Hepatocyte (in vitro differentiated cells): ENCODE measurements around the gene APOO. TPM values are rescaled to one million over a fixed set of nuclear protein-coding genes. Genes with fewer than 3 reads are reported as not detected.

Experiments
- DNase-seq: peaks from one replicate; pipeline ENCODE4 v3.0.0-alpha.2; 2016; ENCODE audit warnings: low spot score
- H2AFZ ChIP-seq: fragments of 200-600 bp; sonication (generic); 2 replicates; pipeline ENCODE4 v1.6.0; 2016; ENCODE audit warnings: antibody characterized with exemption, mild to moderate bottlenecking
- H3K27ac ChIP-seq: fragments of 200-600 bp; sonication (generic); 2 replicates; pipeline ENCODE4 v1.5.1; 2016; ENCODE audit warnings: mild to moderate bottlenecking
- H3K27me3 ChIP-seq: fragments of 200-600 bp; sonication (generic); 2 replicates; pipeline ENCODE4 v1.6.1; 2016
- H3K36me3 ChIP-seq: fragments of 200-600 bp; sonication (generic); replicated peaks from 2 replicates; pipeline ENCODE4 v1.5.1; 2016; ENCODE audit warnings: low read depth; ENCODE audit not compliant: insufficient read depth
- H3K4me1 ChIP-seq: fragments of 200-600 bp; sonication (generic); 2 replicates; pipeline ENCODE4 v1.5.1; 2016; ENCODE audit warnings: mild to moderate bottlenecking, moderate library complexity; ENCODE audit not compliant: insufficient read depth
- H3K4me2 ChIP-seq: fragments of 200-600 bp; sonication (generic); 2 replicates; pipeline ENCODE4 v1.6.0; 2016
- H3K4me3 ChIP-seq: fragments of 200-600 bp; sonication (generic); 2 replicates; pipeline ENCODE4 v1.5.1; 2016; ENCODE audit warnings: mild to moderate bottlenecking
- H3K79me2 ChIP-seq: fragments of 200-600 bp; sonication (generic); 2 replicates; pipeline ENCODE4 v1.6.0; 2017; ENCODE audit warnings: mild to moderate bottlenecking
- H3K9me2 ChIP-seq: fragments of 200-600 bp; sonication (generic); replicated peaks from 2 replicates; pipeline ENCODE4 v1.6.0; 2017; ENCODE audit warnings: mild to moderate bottlenecking; ENCODE audit not compliant: insufficient read depth
- H3K9me3 ChIP-seq: fragments of 200-600 bp; sonication (generic); 2 replicates; pipeline ENCODE4 v1.5.1; 2016; ENCODE audit warnings: low read depth, mild to moderate bottlenecking
- H4K20me1 ChIP-seq: fragments of 200-600 bp; sonication (generic); 2 replicates; pipeline ENCODE4 v1.6.0; 2016; ENCODE audit warnings: mild to moderate bottlenecking; ENCODE audit not compliant: insufficient read depth, poor library complexity, severe bottlenecking
- EZH2 ChIP-seq: fragments of 200-600 bp; sonication (generic); IDR thresholded peaks from 2 replicates; pipeline ENCODE4 v1.6.1; 2016; ENCODE audit warnings: antibody characterized with exemption, mild to moderate bottlenecking, borderline replicate concordance
- EZH2phosphoT487 ChIP-seq: fragments of 200-600 bp; sonication (generic); IDR thresholded peaks from one replicate; pipeline ENCODE4 v1.6.1; 2018; ENCODE audit warnings: antibody characterized with exemption, mild to moderate bottlenecking, low read depth, moderate library complexity; ENCODE audit not compliant: unreplicated experiment, severe bottlenecking
- WGBS: methylation state at CpG from one replicate; pipeline ENCODE4 v1.1.6; 2016; ENCODE audit warnings: low lambda C conversion rate; ENCODE audit errors: missing lambda C conversion rate; 5-methylcytosine and 5-hydroxymethylcytosine counted together
- polyA plus RNA-seq: library from polyadenylated mRNA; unstranded; fragments of >200 nt; fragmentation: Nextera tagmentation; extraction: Ambion mirVana; gene quantifications from 2 replicates; pipeline ENCODE4 v1.2.1, GENCODE V29; 2016
- total RNA-seq: library from RNA; depleted of rRNA; stranded (reverse); fragments of >200 nt; gene quantifications from 2 replicates; pipeline ENCODE4 v1.2.3, GENCODE V29; 2014
- TF ChIP-seq, protein P1 (sequence below): fragments of 200-600 bp; sonication (generic); IDR thresholded peaks from 2 replicates; pipeline ENCODE4 v1.5.1; 2016; ENCODE audit warnings: antibody characterized with exemption, mild to moderate bottlenecking; ENCODE audit not compliant: poor library complexity

APOO gene
- total and polyA plus RNA-seq, 2 experiments from 2014 or later = 27.0 to 45.1 TPM

- TF ChIP-seq EZH2 (no peak), EZH2phosphoT487 (no peak)
- TF ChIP-seq, protein P1, sequence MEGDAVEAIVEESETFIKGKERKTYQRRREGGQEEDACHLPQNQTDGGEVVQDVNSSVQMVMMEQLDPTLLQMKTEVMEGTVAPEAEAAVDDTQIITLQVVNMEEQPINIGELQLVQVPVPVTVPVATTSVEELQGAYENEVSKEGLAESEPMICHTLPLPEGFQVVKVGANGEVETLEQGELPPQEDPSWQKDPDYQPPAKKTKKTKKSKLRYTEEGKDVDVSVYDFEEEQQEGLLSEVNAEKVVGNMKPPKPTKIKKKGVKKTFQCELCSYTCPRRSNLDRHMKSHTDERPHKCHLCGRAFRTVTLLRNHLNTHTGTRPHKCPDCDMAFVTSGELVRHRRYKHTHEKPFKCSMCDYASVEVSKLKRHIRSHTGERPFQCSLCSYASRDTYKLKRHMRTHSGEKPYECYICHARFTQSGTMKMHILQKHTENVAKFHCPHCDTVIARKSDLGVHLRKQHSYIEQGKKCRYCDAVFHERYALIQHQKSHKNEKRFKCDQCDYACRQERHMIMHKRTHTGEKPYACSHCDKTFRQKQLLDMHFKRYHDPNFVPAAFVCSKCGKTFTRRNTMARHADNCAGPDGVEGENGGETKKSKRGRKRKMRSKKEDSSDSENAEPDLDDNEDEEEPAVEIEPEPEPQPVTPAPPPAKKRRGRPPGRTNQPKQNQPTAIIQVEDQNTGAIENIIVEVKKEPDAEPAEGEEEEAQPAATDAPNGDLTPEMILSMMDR = no peak
- H3K79me2 ChIP-seq = no peaks in the 10 kb centered on the region
- no peaks in the 10 kb centered on the region for H3K36me3 ChIP-seq
- H3K27ac ChIP-seq = no peak overlapping the region
- H3K4me3 ChIP-seq = no peak overlapping the region
- no peaks in the 10 kb centered on the region for H3K4me1 ChIP-seq
- peak overlapping the region; percentile 34 for H2AFZ ChIP-seq
- H3K27me3 ChIP-seq = no peaks in the 10 kb centered on the region
- peak overlapping the region; percentile 57 for H3K4me2 ChIP-seq
- no peaks in the 10 kb centered on the region for H3K9me2 ChIP-seq
- no peaks in the 10 kb centered on the region for H4K20me1 ChIP-seq
- no peaks in the 10 kb centered on the region for H3K9me3 ChIP-seq
- no peak for DNase-seq
- 47% methylated on average over 9 of the region's 9 CpGs for WGBS
Observed at GRCh38 chrX:23952984-23953907, 45.5 kb upstream of the APOO start.

- no peak for DNase-seq
- H3K79me2 ChIP-seq = no peaks in the 10 kb centered on the region
- no peaks in the 10 kb centered on the region for H4K20me1 ChIP-seq
- H2AFZ ChIP-seq = no peak overlapping the region
- H3K4me2 ChIP-seq = no peak overlapping the region
- no peaks in the 10 kb centered on the region for H3K9me3 ChIP-seq
- no peak for TF ChIP-seq EZH2phosphoT487
- TF ChIP-seq, protein P1 = no peak
- H3K4me3 ChIP-seq = no peak overlapping the region
- no peaks in the 10 kb centered on the region for H3K36me3 ChIP-seq
- 78% methylated on average over 3 of the region's 3 CpGs for WGBS
- no peaks in the 10 kb centered on the region for H3K4me1 ChIP-seq
- no peaks in the 10 kb centered on the region for H3K9me2 ChIP-seq
- no peak overlapping the region for H3K27ac ChIP-seq
- no peaks in the 10 kb centered on the region for H3K27me3 ChIP-seq
Observed at GRCh38 chrX:23952391-23952790, 44.7 kb upstream of the APOO start.

DNA sequence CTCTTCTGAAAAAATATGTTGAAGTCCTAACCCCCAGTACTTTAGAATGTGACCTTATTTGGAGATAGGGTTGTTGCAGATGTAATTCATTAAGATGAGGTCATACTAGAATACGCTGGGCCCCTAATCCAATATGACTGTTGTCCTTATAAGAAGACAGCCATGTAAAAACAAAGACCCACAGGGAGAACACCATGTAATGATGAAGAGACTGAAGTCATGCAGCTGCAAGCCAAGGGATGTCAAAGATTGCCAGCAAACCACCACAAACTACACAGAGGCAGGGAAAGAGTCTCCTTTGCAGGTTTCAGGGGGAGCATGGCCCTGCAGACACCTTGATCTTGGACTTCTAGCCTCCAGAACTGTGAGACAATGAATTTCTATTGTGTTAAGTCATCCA is 37.5 kb upstream of the APOO start:
- H3K27me3 ChIP-seq = no peaks in the 10 kb centered on the region
- no peaks in the 10 kb centered on the region for H3K36me3 ChIP-seq
- no peak for TF ChIP-seq EZH2
- TF ChIP-seq, protein P1 = no peak
- no peaks in the 10 kb centered on the region for H4K20me1 ChIP-seq
- DNase-seq = no peak
- H3K9me2 ChIP-seq = no peaks in the 10 kb centered on the region
- no peak overlapping the region for H2AFZ ChIP-seq
- WGBS = 64% methylated on average over 1 of the region's 1 CpG
- H3K9me3 ChIP-seq = no peaks in the 10 kb centered on the region
- no peak overlapping the region for H3K27ac ChIP-seq
- H3K4me2 ChIP-seq = no peak overlapping the region
- no peaks in the 10 kb centered on the region for H3K4me1 ChIP-seq
- no peak overlapping the region for H3K4me3 ChIP-seq
- no peaks in the 10 kb centered on the region for H3K79me2 ChIP-seq
